Activated naive CD4-positive, alpha-beta T cell treated with anti-CD3 and anti-CD28 coated beads, Interleukin-2, amount 50 U/mL, for 24 hours (primary cell): Measurements from ENCODE around the gene MICA.
"Not testable (repeated sequence)": the region's sequence is repeated elsewhere in the genome, so short reads cannot be mapped to it uniquely, and the experiment has no call there.

Experiments used
- H3K27ac Mint-ChIP-seq: one replicate; pipeline ENCODE4 v1.8.0; 2021; ENCODE audit warnings: mild to moderate bottlenecking, mixed read lengths
- H3K27me3 Mint-ChIP-seq: one replicate; pipeline ENCODE4 v1.8.0; 2021; ENCODE audit warnings: mixed read lengths
- H3K36me3 Mint-ChIP-seq: one replicate; pipeline ENCODE4 v1.8.0; 2021; ENCODE audit warnings: mixed read lengths
- H3K4me1 Mint-ChIP-seq: one replicate; pipeline ENCODE4 v1.8.0; 2021; ENCODE audit warnings: mixed read lengths
- H3K4me3 Mint-ChIP-seq: one replicate; pipeline ENCODE4 v1.8.0; 2021; ENCODE audit warnings: mild to moderate bottlenecking, mixed read lengths
- H3K9me3 Mint-ChIP-seq: one replicate; pipeline ENCODE4 v1.8.0; 2021; ENCODE audit warnings: mixed read lengths

The MICA gene

DNA sequence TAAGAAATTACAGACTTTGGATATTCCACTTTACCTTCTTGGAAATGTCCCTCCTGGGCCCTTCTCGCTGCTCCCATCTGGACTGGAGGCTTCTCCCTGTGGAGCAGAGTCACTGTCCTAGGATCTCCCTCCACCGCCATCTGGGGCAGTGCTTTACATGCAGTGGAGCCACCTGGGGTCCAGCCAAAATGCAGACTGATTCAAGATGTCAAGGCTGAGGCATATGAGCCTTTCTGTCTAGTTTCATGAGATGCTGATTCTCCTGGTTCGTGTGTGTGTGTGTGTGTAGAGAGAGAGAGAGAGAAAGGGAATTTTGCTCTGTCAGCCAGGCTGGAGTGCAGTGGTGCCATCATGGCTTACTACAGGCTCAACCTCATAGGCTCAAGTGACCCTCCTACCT is 14.9 kb downstream of the MICA start:
- Mint-ChIP-seq H3K4me3 (no peak overlapping the region), H3K27ac (no peak overlapping the region), H3K4me1 (peaks cover 12% of the 10 kb centered on the region), H3K27me3 (no peaks in the 10 kb centered on the region), H3K36me3 (peaks cover 11% of the 10 kb centered on the region), H3K9me3 (no peaks in the 10 kb centered on the region)

DNA sequence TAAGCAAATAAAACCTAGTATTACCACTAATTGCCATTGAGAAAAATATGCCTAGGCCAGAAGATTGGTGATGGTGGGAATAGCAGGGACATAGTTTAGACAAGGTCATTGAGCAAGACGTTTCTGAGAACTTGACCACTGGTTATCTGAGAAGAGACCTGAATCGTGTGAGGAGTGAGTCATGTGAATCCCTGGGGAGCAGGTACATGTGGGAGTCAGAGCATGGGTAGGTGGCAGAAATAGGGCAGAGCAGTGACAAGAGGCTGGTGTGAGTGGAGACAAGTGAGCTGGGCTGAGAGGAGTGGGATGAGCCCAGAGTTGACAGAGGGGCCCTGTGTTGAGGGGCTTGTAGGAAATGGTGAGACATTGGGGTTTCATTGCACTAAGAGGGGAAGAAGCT is 16.4 kb downstream of the MICA start:
- H3K9me3 Mint-ChIP-seq = no peaks in the 10 kb centered on the region
- H3K27ac Mint-ChIP-seq = no peak overlapping the region

DNA sequence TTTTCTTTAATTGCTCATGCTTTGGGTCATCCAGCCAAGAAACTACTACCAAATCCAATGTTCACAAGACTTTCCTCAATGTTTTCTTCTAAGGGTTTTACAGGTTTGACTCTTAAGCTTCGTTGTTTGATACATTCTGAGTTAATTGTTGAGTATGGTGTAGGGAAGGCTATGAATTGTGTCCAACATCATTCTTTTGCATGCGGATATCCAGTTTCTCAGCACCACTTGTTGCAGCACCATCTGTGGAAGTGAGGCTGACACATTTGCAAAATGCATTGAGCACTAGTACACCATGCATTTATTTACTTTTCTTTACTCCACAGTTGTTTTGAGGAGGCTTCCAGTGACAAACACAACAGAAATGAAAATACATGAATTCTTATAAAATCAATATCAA is 17.2 kb downstream of the MICA start:
- Mint-ChIP-seq H3K9me3 (no peaks in the 10 kb centered on the region), H3K36me3 (peaks cover 11% of the 10 kb centered on the region), H3K4me1 (peaks cover 12% of the 10 kb centered on the region), H3K27me3 (no peaks in the 10 kb centered on the region), H3K4me3 (no peak overlapping the region), H3K27ac (no peak overlapping the region)

More for the DNA sequence above, 16.4 kb downstream of the MICA start:
- no peaks in the 10 kb centered on the region for H3K27me3 Mint-ChIP-seq
- peaks cover 11% of the 10 kb centered on the region for H3K36me3 Mint-ChIP-seq
- peaks cover 12% of the 10 kb centered on the region for H3K4me1 Mint-ChIP-seq
- H3K4me3 Mint-ChIP-seq = no peak overlapping the region

DNA sequence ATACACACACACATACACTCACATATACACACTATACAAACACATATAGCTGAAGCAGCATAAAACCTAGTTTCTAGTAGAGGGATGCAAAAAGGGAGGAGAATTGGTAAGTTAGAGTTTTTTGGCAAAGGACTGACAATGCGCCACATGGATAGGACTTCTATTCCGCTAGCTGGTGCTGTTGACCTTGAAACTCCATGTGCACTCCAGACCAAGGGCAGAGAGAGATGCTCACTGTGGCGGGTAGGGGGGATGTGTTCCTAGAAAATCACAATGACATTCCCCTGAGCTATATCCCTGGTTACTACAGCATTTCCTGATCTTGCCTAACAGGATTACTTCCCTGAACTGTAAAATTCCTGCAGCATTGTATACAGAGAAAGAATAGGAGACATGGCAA is 19.2 kb downstream of the MICA start:
- Mint-ChIP-seq H3K27me3 (no peaks in the 10 kb centered on the region), H3K4me1 (peaks cover 12% of the 10 kb centered on the region), H3K4me3 (no peak overlapping the region), H3K36me3 (no peaks in the 10 kb centered on the region), H3K9me3 (no peaks in the 10 kb centered on the region), H3K27ac (no peak overlapping the region)

DNA sequence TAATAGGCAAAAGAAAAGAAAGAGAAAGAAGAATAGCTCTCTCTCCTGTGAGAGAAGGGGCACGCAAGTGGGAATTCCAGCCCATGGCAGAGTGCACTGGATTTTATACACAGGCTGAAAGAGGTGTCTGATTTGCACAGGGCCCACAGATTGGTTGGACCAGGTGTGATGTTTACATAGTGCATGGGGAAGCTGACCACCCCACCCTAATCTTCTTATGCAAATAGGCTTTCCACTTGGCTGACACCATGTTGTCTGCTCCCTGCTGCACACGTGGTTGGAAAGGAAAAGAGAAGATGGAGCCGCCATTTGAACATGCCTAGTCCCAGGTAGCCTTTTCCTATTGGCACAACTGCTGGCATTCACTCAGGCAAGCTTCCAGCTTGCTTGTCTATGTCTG is 20.2 kb downstream of the MICA start:
- Mint-ChIP-seq H3K36me3 (no peaks in the 10 kb centered on the region), H3K27ac (no peak overlapping the region), H3K27me3 (no peaks in the 10 kb centered on the region), H3K4me1 (peaks cover 12% of the 10 kb centered on the region), H3K9me3 (no peaks in the 10 kb centered on the region), H3K4me3 (no peak overlapping the region)

DNA sequence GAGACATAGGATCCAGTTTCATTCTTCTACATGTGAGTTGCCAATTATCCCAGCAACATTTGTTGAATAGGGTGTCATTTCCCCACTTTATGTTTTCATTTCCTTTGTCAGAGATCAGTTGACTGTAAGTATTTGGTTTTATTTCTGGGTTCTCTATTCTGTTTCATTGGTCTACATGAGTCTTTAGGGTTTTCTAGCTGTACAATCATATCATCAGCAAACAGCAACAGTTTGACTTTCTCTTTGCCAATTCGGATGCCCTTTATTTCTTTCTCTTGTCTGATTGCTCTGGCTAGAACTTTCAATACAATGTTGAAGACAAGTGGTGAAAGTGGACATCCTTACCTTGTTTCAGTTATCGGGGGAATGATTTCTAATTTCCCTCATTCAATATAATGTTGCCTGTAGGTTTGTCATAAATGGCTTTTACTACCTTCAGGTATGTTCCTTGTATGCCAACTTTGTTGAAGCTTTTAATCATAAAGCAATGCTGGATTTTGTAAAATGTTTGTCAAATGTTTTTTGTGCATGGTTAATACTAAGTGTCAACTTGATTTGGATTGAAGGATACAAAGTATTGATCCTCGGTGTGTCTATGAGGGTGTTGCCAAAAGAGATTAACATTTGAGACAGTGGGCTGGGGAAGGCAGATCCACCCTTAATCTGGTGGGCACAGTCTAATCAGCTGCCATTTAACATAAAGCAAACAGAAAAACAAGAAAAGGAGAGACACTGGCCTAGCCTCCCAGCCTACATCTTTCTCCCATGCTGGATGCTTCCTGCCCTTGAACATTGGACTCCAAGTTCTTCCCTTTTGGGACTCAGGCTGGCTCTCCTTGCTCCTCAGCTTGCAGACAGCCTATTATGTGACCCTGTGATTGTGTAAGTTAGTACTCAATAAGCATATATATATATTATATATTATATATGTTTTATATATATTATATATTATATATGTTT is 23.3 kb downstream of the MICA start:
- Mint-ChIP-seq H3K36me3 (no peaks in the 10 kb centered on the region), H3K9me3 (no peaks in the 10 kb centered on the region), H3K4me3 (no peak overlapping the region), H3K4me1 (peaks cover 7% of the 10 kb centered on the region), H3K27ac (no peak overlapping the region), H3K27me3 (no peaks in the 10 kb centered on the region)

DNA sequence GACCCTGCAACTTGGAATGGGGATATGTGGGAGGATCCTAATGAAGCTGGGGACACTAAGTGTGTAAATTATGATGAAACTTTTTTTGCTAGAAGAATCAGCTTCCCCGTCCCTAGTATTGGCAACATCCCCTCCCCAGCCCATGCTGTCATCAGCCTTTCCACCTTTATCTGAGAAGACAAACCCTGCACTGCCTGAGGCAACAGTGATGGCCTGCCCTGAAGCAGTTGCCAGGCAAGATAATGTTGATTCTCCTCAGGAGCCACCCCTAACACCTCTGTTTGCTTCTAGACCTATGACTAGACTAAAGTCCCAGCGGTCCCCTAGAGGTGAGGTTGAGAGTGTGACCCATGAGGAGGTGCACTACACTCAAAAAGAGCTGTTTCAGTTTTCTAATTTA is 27.1 kb downstream of the MICA start:
- H3K4me3 Mint-ChIP-seq = no peak overlapping the region
- no peaks in the 10 kb centered on the region for H3K9me3 Mint-ChIP-seq
- no peaks in the 10 kb centered on the region for H3K36me3 Mint-ChIP-seq
- H3K27me3 Mint-ChIP-seq = no peaks in the 10 kb centered on the region
- no peak overlapping the region for H3K27ac Mint-ChIP-seq
- no peaks in the 10 kb centered on the region for H3K4me1 Mint-ChIP-seq

DNA sequence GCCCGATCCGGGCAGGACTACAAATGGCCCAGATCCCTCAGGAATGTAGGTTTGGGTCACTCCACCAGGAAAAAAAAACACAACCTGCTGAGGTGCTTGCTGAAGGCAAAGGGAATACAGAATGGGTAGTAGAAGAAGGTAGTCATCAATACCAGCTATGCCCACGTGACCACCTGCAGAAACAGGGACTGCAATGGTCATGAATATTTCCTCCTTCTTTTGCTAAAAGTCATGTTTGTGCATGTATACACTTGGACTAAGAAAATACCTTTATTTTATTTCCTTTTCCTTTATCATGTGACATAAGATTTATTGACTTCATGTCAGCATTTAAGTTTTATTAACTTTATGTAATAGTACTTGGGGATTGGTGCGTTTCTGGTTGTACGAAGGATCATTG is 31.7 kb downstream of the MICA start:
- H3K4me3 Mint-ChIP-seq, H3K4me1 Mint-ChIP-seq, H3K27me3 Mint-ChIP-seq, H3K9me3 Mint-ChIP-seq, H3K36me3 Mint-ChIP-seq, H3K27ac Mint-ChIP-seq: not testable (repeated sequence)

DNA sequence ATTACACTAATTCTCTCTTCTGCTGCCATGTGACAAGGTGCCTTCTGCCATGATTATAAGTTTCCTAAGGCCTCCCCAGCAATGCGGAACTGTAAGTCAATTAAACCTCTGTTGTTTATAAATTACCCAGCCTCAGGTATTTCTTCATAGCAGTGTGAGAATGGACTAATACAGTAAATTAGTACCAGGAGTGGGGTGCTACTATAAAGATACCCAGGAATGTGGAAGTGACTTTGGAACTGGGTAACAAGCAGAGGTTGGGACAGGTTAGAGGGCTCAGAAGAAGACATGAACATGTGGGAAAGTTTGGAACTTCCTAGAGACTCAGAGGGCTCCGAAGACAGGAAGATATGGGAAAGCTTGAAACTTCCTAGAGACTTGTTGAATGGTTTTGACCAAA is 34.8 kb downstream of the MICA start:
- no peaks in the 10 kb centered on the region for H3K9me3 Mint-ChIP-seq
- H3K4me1 Mint-ChIP-seq = no peaks in the 10 kb centered on the region
- peaks cover 11% of the 10 kb centered on the region for H3K27me3 Mint-ChIP-seq
- H3K27ac Mint-ChIP-seq = no peak overlapping the region
- H3K4me3 Mint-ChIP-seq = no peak overlapping the region
- peaks cover 6% of the 10 kb centered on the region for H3K36me3 Mint-ChIP-seq

DNA sequence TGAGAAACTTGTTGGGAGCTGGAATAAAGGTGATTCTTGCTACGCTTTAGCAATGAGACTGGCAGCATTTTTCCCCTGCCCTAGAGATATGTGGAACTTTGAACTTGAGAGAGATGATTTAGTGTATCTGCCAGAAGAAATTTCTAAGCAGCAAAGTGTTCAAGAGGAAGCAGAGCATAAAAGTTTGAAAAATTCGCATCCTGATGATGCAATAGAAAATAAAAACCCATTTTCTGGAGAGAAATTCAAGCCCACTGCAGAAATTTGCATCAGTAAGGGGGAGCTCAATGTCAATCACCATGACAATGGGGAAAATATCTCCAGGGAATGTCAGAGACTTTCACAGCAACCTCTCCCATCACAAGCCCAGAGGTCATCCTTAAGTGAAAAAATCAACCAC is 35.3 kb downstream of the MICA start:
- Mint-ChIP-seq H3K9me3 (no peaks in the 10 kb centered on the region), H3K4me3 (no peak overlapping the region), H3K36me3 (peaks cover 6% of the 10 kb centered on the region), H3K27ac (no peak overlapping the region), H3K4me1 (no peaks in the 10 kb centered on the region), H3K27me3 (peaks cover 11% of the 10 kb centered on the region)

DNA sequence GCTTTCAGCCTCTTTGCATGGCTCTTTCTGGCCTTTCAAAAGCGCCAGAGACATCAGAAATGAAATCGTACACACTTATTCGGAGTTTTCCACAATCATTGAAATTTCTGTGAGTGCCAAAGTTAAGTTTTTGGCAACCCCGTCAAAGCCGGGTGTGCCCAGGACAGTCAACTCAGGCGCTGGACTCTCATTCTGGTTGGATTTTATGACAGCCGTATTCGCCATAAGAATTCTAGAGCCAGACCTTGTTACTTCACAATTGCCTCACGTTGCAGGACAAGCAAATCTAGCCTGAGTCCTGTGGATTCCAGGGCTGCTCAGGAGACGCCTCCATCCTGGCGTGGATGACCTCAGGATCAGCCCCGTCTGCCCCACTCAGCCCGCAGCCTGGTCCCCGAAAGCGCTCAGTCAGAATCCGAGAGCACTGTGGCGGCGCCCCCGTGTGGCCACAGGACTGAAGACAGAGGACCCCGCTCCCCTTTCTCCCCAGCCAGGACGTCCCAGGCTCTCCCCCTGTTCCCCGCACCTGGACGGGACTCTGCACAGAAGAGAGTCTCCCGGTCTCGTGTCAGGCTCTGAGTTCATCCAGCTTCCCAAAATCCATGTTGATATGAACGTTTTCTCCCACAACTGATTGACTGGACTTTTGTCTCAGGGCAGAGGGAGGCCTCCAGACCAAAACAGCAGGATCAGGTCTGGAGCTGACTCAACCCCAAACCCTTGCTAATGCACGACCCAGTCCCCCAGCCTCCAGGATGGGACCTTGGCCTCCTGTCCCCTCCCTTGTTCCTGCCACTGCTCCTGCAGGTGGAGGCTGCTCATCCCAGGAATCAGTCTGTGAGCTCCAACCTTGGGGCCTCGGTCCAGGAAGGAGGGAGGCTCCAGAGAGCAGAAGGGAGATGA is 38.2 kb downstream of the MICA start:
- Mint-ChIP-seq H3K9me3 (no peaks in the 10 kb centered on the region), H3K4me1 (no peaks in the 10 kb centered on the region), H3K4me3 (no peak overlapping the region), H3K27me3 (peaks cover 16% of the 10 kb centered on the region), H3K27ac (no peak overlapping the region), H3K36me3 (peaks cover 8% of the 10 kb centered on the region)

DNA sequence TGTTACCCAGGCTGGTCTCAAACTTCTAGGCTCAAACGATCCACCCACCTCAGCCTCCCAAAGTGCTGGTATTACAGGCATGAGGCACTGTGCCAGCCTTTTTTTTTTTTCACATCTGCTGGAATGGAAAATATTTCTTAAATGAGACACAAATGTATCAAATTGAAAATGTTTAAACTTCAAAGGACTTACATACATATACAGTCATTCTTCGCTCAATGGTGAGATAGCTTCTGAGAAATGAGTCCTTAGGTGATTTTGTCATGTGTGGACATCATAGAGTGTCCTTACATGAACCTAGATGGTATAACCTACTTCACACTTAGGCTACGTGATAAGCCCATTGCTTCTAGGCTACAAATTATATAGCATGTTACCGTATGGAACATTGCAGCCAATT is 43.1 kb downstream of the MICA start:
- no peaks in the 10 kb centered on the region for H3K9me3 Mint-ChIP-seq
- no peak overlapping the region for H3K4me3 Mint-ChIP-seq
- H3K27me3 Mint-ChIP-seq = peaks cover 10% of the 10 kb centered on the region
- no peaks in the 10 kb centered on the region for H3K4me1 Mint-ChIP-seq
- H3K36me3 Mint-ChIP-seq = peaks cover 2% of the 10 kb centered on the region
- H3K27ac Mint-ChIP-seq = no peak overlapping the region

DNA sequence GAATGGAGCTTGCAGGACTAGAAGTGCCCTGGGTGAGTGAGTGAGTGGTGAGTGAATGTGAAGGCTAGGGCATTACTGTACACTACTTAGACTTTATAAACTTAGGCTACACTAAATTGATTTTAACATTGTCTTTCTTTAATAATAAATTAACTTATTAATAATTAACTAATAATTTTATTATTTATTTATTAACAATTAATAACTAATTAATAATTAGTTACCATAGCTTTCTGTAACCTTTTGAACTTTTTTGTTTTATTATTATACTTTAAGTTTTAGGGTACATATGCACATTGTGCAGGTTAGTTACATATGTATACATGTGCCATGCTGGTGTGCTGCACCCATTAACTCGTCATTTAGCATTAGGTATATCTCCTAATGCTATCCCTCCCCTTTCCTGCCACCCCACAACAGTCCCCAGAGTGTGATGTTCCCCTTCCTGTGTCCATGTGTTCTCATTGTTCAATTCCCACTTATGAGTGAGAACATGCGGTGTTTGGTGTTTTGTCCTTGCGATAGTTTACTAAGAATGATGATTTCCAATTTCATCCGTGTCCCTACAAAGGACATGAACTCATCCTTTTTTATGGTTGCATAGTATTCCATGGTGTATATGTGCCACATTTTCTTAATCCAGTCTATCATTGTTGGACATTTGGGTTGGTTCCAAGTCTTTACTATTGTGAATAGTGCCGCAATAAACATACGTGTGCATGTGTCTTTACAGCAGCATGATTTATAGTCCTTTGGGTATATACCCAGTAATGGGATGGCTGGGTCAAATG is 43.8 kb downstream of the MICA start:
- not testable (repeated sequence) for H3K36me3 Mint-ChIP-seq, H3K4me3 Mint-ChIP-seq, H3K27ac Mint-ChIP-seq, H3K9me3 Mint-ChIP-seq, H3K27me3 Mint-ChIP-seq, H3K4me1 Mint-ChIP-seq

DNA sequence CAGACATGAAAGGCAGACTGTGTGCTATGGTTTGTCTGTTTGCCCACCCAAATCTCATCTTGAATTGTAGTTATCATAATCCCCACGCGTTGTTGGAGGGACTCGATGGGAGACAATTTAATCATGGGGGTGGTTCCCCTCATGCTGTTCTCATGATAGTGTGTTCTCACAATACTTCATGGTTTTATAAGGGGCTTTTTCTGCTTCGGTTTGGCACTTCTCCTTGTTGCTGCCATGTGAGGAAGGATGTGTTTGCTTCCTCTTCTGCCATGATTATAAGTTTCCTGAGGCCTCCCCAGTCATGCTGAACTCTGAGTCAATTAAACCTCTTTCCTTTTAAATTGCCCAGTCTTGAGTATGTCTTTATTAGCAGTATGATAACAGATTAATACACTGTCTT is 47.4 kb downstream of the MICA start:
- Mint-ChIP-seq H3K36me3 (peaks cover 6% of the 10 kb centered on the region), H3K27me3 (peaks cover 3% of the 10 kb centered on the region), H3K27ac (no peak overlapping the region), H3K4me1 (no peaks in the 10 kb centered on the region), H3K4me3 (no peak overlapping the region), H3K9me3 (peaks cover 5% of the 10 kb centered on the region)

DNA sequence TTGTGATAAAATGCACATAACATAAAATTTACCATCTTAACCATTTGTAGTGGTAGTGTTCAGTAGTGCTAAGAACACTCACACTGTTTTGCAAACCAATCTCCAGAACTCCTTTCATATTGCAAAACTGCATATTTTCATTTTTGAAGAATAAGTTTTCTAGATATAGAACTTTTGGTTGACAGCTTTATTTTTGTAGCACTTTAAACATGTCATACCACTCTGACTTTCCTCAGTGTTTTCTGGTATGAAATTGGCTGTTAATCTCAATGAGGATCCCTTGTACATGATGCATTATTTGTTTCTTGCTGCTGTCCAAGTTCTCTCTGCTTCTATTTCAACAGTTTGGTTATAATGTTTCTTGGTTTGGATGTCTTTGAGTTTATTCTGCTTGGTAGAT is 49.5 kb downstream of the MICA start:
- no peak overlapping the region for H3K27ac Mint-ChIP-seq
- H3K4me1 Mint-ChIP-seq = no peaks in the 10 kb centered on the region
- peaks cover 5% of the 10 kb centered on the region for H3K9me3 Mint-ChIP-seq
- peaks cover 6% of the 10 kb centered on the region for H3K36me3 Mint-ChIP-seq
- H3K4me3 Mint-ChIP-seq = no peak overlapping the region
- H3K27me3 Mint-ChIP-seq = peaks cover 1% of the 10 kb centered on the region
